ENCODE results near the gene SLC9A9. TPM values are rescaled to one million over a fixed set of nuclear protein-coding genes. Genes with fewer than 3 reads are reported as not detected.

Gene SLC9A9
- total and polyA plus RNA-seq, 9 donors, result 9.6 to 18.3 (median 11.2) TPM

DNA sequence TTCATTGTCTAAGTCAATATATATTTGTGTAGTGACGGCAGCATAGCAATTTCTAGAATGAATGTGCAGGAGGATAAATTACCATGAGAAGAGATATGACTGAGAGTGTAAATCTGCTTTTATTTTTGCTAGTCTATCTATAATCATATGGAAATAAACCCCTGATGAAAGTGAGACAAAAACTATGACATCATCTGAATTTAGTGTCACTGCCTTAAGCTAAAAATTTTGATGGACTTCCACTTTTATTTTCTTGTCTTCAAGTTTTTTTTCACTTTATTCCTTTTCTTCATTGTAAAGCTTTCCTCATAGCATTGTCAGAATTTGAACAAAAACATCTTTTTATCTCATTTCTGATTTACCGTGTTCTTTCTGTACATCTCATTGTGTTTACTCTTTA, 486.7 kb downstream of the SLC9A9 start:
- no CpG with 5 or more reads among the region's 2 CpGs for WGBS (ENCODE audit: insufficient coverage)
- H3K27me3 ChIP-seq (ENCODE audit: control insufficient read depth, insufficient read depth, low read length), result no peaks in the 10 kb centered on the region

DNA sequence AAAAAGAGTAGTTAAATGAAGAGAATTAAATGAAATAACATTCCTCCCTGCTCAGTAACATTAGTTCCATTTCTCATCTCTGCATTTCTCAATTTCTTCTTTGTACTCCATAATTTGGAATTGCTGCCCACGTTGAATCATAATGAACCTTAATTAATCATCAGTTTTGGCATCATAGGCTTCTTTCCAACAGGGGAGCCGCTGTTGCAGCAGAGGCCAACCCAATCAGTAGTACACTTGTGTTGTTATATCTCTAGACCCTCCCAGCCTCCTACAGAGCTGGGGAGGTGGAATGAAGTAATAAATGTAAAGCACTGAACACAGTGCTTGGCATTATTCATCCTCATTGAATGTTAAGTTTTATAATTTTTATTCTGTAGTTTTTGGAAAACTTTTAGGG, 488.0 kb downstream of the SLC9A9 start:
- DNase-seq, result no peak
- H3K27ac ChIP-seq (ENCODE audit: low read length), result no peak overlapping the region
- H3K9me3 ChIP-seq (replicated peaks; ENCODE audit: control insufficient read depth, low read depth, low read length), result no peaks in the 10 kb centered on the region
- no peak overlapping the region for H3K4me3 ChIP-seq (ENCODE audit: low read length)
- no CpG with 5 or more reads among the region's 2 CpGs for WGBS (ENCODE audit: insufficient coverage)
- no peaks in the 10 kb centered on the region for H3K27me3 ChIP-seq (ENCODE audit: control insufficient read depth, insufficient read depth, low read length)
- no peaks in the 10 kb centered on the region for H3K4me1 ChIP-seq (ENCODE audit: control insufficient read depth, insufficient read depth, low read length)
- no peaks in the 10 kb centered on the region for H3K36me3 ChIP-seq (ENCODE audit: control insufficient read depth, insufficient read depth, low read length)

More for the DNA sequence above, 486.7 kb downstream of the SLC9A9 start:
- DNase-seq, result no peak
- Histone ChIP-seq H3K4me3 (ENCODE audit: low read length) (no peak overlapping the region), H3K9me3 (replicated peaks; ENCODE audit: control insufficient read depth, low read depth, low read length) (no peaks in the 10 kb centered on the region), H3K36me3 (ENCODE audit: control insufficient read depth, insufficient read depth, low read length) (no peaks in the 10 kb centered on the region), H3K27ac (ENCODE audit: low read length) (no peak overlapping the region), H3K4me1 (ENCODE audit: control insufficient read depth, insufficient read depth, low read length) (no peaks in the 10 kb centered on the region)

DNA sequence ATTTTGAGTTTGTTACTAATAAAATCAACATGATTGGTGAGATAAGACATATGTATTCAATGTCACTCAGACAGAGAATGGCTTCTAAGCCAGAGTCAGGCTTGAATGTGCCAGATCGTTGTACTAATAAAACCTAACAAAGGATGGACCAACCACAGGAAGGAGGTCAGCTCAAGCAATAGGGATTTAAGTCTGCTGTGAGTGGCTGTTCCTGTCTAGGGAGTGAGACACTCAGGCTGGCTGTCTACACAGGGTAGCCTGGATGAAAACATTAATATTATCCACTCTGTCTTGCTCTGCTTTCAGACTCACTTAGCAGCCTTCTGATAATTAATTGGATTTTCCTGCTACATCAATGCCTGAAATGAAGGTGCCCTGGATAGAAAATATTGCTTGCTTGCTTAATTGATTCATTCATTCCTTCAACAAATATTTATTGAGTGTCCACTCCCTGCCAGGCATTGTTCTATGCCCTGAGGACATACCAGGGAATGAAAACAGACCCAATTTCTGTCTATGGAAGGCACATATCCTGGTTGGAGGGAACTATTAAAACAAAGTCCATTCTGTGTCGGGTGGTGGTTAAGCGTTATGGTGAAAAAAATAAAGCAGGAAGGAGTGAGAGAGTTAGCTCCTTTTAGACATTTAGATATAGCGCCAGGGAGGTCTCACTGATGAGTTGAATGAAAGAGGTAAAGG, 489.3 kb downstream of the SLC9A9 start:
- WGBS (ENCODE audit: insufficient coverage), result 89% methylated on average over 3 of the region's 4 CpGs
- no peak overlapping the region for H3K27ac ChIP-seq (ENCODE audit: low read length)
- H3K9me3 ChIP-seq (replicated peaks; ENCODE audit: control insufficient read depth, low read depth, low read length), result no peaks in the 10 kb centered on the region
- H3K27me3 ChIP-seq (ENCODE audit: control insufficient read depth, insufficient read depth, low read length), result no peaks in the 10 kb centered on the region
- no peak overlapping the region for H3K4me3 ChIP-seq (ENCODE audit: low read length)
- H3K36me3 ChIP-seq (ENCODE audit: control insufficient read depth, insufficient read depth, low read length), result no peaks in the 10 kb centered on the region
- DNase-seq, result no peak
- H3K4me1 ChIP-seq (ENCODE audit: control insufficient read depth, insufficient read depth, low read length), result no peaks in the 10 kb centered on the region

DNA sequence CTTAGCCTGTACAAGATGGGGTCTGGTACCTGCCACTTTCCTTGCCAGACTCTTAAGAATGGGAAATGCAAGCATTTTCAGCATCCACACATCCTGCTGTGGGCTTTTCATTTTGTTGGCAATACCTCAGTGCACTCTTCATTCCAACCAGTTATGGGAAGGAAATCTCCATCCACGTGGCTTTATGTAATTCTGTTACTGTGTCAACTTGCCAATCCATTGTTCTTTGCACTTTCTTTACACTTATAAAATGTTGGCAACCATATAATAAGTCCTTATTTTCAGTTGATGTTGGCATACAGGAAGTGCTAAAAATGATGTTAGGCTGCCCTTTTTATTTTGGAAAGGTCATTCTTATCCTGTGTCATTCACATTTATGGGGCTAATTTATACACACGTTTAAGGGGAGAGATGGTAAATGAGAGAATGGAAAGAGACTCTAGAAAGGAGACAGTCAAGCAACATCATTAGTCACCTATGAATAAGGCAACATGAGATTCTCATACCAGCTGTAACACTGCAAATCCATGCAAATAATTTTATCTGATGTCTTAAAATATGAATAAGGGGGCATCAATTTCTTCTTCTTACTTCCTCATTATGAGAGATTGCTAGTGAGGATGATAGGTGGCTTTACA, 490.0 kb downstream of the SLC9A9 start:
- no CpG with 5 or more reads among the region's 2 CpGs for WGBS (ENCODE audit: insufficient coverage)
- Histone ChIP-seq H3K27me3 (ENCODE audit: control insufficient read depth, insufficient read depth, low read length) (no peaks in the 10 kb centered on the region), H3K36me3 (ENCODE audit: control insufficient read depth, insufficient read depth, low read length) (no peaks in the 10 kb centered on the region), H3K9me3 (replicated peaks; ENCODE audit: control insufficient read depth, low read depth, low read length) (no peaks in the 10 kb centered on the region), H3K27ac (ENCODE audit: low read length) (no peak overlapping the region), H3K4me3 (ENCODE audit: low read length) (no peak overlapping the region), H3K4me1 (ENCODE audit: control insufficient read depth, insufficient read depth, low read length) (no peaks in the 10 kb centered on the region)
- peak; percentile 16 for DNase-seq

DNA sequence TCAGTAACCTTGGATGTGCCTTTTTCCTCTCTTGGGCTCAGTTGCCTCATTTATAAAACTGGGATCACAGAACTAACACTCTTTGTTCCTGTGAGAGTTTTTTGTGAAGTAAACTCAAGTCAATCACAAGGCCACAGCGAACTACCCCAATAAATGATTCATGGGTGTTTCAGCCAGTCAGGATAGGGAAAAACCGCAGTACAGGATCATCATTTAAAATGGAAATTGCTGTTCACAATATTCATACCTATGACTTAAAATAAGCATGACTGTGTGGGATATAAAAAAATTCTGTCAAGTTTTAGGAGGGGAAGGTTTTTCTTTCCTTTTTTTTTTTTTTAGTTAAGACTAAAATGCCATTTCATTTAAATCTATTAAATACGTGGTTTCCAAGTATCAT, 490.6 kb downstream of the SLC9A9 start:
- H3K27ac ChIP-seq (ENCODE audit: low read length), result no peak overlapping the region
- H3K4me3 ChIP-seq (ENCODE audit: low read length), result no peak overlapping the region
- no peaks in the 10 kb centered on the region for H3K4me1 ChIP-seq (ENCODE audit: control insufficient read depth, insufficient read depth, low read length)
- H3K36me3 ChIP-seq (ENCODE audit: control insufficient read depth, insufficient read depth, low read length), result no peaks in the 10 kb centered on the region
- no peak for DNase-seq
- no peaks in the 10 kb centered on the region for H3K9me3 ChIP-seq (replicated peaks; ENCODE audit: control insufficient read depth, low read depth, low read length)
- H3K27me3 ChIP-seq (ENCODE audit: control insufficient read depth, insufficient read depth, low read length), result no peaks in the 10 kb centered on the region
- WGBS (ENCODE audit: insufficient coverage), result no CpG with 5 or more reads among the region's 3 CpGs

DNA sequence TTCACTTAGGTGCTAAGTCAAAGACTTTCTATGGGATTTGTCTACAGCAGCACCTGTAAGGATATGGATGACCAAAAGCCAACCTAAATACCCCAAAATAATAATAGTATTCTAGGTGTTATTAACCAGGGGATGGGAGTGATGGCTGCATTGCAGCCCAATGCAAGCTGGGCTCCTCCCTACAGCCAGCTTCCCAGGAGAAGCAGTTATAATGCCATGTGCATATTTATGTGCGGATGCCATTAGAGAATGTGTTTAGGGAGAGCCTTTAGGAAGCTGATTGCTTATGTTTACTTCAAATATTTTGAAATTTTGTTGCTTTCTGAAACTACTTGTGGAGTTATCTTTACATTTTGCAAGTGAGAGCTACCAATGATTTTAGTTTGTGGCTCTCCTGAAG, 491.4 kb downstream of the SLC9A9 start:
- no peaks in the 10 kb centered on the region for H3K4me1 ChIP-seq (ENCODE audit: control insufficient read depth, insufficient read depth, low read length)

DNA sequence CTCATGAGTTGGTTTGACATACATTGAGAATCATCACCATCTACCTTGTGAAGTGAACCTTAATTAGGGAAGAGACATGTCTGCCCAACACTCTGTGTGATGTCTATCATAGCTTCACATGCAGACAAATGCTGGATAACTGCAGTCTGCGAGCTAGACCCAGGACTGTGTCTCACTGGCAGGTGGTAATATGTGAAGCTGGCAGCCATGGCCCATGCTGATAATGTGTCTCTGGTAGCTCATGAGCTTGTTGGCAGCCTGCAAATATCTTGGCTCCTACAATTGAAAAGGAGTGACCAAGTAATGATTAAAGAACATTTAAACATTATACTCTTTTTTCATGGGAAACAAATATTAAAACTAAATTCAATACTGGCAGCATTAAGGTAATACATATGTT, 493.9 kb downstream of the SLC9A9 start:
- 80% methylated on average over 1 of the region's 1 CpG for WGBS (ENCODE audit: insufficient coverage)
- H3K36me3 ChIP-seq (ENCODE audit: control insufficient read depth, insufficient read depth, low read length), result no peaks in the 10 kb centered on the region
- H3K27ac ChIP-seq (ENCODE audit: low read length), result no peak overlapping the region
- H3K4me1 ChIP-seq (ENCODE audit: control insufficient read depth, insufficient read depth, low read length), result no peaks in the 10 kb centered on the region
- H3K27me3 ChIP-seq (ENCODE audit: control insufficient read depth, insufficient read depth, low read length), result no peaks in the 10 kb centered on the region
- no peak overlapping the region for H3K4me3 ChIP-seq (ENCODE audit: low read length)
- no peak for DNase-seq
- H3K9me3 ChIP-seq (replicated peaks; ENCODE audit: control insufficient read depth, low read depth, low read length), result no peaks in the 10 kb centered on the region

More for the DNA sequence above, 491.4 kb downstream of the SLC9A9 start:
- Histone ChIP-seq H3K27me3 (ENCODE audit: control insufficient read depth, insufficient read depth, low read length) (no peaks in the 10 kb centered on the region), H3K36me3 (ENCODE audit: control insufficient read depth, insufficient read depth, low read length) (no peaks in the 10 kb centered on the region), H3K27ac (ENCODE audit: low read length) (no peak overlapping the region), H3K9me3 (replicated peaks; ENCODE audit: control insufficient read depth, low read depth, low read length) (no peaks in the 10 kb centered on the region), H3K4me3 (ENCODE audit: low read length) (no peak overlapping the region)
- no peak for DNase-seq
- WGBS (ENCODE audit: insufficient coverage), result no CpG with 5 or more reads among the region's 1 CpG

DNA sequence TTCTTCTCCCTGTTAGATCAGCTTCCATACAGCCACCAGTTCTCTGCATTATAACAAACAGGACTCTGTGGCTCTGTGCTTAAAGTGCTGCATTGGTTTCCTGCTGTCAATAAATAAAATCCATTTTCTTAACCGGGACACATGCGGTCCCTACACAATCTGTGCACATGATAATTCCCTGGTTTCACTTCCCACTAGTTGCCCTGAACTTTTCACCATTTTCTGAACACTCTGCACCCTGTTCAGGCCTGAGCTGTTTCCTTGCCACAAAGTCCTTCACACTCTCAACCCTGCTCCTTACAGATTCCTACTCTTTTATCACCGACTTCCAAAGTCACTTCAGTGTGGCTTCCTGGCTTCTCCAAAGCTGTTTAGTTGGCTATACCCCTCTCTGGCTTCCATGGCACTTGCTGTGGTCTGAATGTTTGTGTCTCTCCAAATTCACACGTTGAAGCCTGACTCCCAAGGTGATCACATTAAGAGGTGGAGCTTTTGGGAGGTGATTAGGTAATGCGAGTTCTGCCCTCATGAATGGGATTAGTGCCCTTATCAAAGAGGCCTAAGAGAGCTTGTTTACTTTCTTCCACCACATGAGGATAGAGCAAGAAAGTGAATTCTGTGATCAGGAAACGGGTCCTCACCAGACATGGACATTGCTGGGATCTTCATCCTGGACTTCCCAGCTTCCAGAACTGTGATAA, 495.3 kb downstream of the SLC9A9 start:
- Histone ChIP-seq H3K27ac (ENCODE audit: low read length) (no peak overlapping the region), H3K9me3 (replicated peaks; ENCODE audit: control insufficient read depth, low read depth, low read length) (no peaks in the 10 kb centered on the region), H3K4me3 (ENCODE audit: low read length) (no peak overlapping the region), H3K36me3 (ENCODE audit: control insufficient read depth, insufficient read depth, low read length) (no peaks in the 10 kb centered on the region), H3K4me1 (ENCODE audit: control insufficient read depth, insufficient read depth, low read length) (no peaks in the 10 kb centered on the region), H3K27me3 (ENCODE audit: control insufficient read depth, insufficient read depth, low read length) (no peaks in the 10 kb centered on the region)
- peak; percentile 52 for DNase-seq
- WGBS (ENCODE audit: insufficient coverage), result 49% methylated on average over 3 of the region's 6 CpGs

DNA sequence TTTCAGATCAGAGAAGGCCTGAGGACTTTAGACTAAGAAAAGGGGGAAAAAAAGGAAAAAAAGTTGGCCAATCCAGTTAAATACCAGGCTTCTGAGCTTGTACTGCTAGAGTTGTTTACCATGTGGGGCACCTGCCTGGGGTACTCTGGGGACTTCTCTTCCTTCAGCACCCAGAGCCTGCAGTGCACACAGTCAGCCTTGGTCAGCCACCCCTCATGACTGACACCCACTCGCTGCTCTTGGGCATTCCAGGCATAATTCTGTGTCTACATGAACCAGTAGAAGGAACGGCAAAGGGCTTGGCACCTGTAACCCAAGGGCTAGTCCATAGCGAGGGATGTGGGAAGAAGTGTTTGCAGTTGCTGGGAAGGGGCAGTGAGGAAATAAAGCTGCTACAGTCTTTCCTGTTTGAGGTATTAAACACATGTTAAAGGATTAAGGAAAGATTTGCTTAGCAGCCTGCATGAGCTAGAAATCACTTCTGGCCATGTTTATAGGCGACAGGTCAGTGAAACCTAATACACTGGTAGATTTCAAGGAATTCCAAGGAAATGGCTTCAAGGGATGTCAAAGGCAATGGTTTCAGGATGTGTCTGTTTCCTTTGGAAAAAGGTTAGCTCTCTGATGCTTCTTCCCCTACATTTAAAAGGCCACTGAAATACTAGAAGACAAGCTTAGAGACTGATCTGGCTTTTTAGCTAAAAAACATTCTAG, 496.2 kb downstream of the SLC9A9 start:
- Histone ChIP-seq H3K4me3 (ENCODE audit: low read length) (no peak overlapping the region), H3K36me3 (ENCODE audit: control insufficient read depth, insufficient read depth, low read length) (no peaks in the 10 kb centered on the region), H3K27ac (ENCODE audit: low read length) (peak overlapping the region; percentile 32), H3K27me3 (ENCODE audit: control insufficient read depth, insufficient read depth, low read length) (no peaks in the 10 kb centered on the region), H3K9me3 (replicated peaks; ENCODE audit: control insufficient read depth, low read depth, low read length) (no peaks in the 10 kb centered on the region), H3K4me1 (ENCODE audit: control insufficient read depth, insufficient read depth, low read length) (no peaks in the 10 kb centered on the region)
- WGBS (ENCODE audit: insufficient coverage), result 17% methylated on average over 2 of the region's 4 CpGs
- DNase-seq, result peak; percentile 52

DNA sequence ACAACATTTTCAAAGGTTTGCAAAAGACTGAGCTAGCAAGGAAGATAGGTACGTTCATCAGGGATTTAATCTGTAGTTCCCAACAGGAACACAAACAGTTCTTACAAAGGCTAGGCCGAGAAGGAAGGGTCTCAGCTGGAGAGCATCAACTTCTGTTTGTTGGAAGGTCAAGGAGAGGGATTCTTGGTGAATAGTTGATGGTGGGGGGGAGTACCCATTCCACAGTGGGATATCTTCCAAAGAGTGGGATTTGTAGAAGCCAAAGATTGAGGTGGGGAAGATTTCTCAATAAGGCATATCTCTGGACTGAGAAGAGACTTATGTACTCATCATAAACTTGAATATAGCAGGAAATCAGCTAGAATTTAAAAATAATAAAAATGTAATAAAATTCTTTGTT, 496.9 kb downstream of the SLC9A9 start:
- WGBS (ENCODE audit: insufficient coverage), result no CpG with 5 or more reads among the region's 2 CpGs
- Histone ChIP-seq H3K4me3 (ENCODE audit: low read length) (no peak overlapping the region), H3K27me3 (ENCODE audit: control insufficient read depth, insufficient read depth, low read length) (no peaks in the 10 kb centered on the region), H3K4me1 (ENCODE audit: control insufficient read depth, insufficient read depth, low read length) (no peaks in the 10 kb centered on the region), H3K9me3 (replicated peaks; ENCODE audit: control insufficient read depth, low read depth, low read length) (no peaks in the 10 kb centered on the region), H3K36me3 (ENCODE audit: control insufficient read depth, insufficient read depth, low read length) (no peaks in the 10 kb centered on the region), H3K27ac (ENCODE audit: low read length) (no peak overlapping the region)
- no peak for DNase-seq
